Liver (tissue), 9 donors: Measurements from ENCODE around the gene CHRNA3. TPM values are rescaled to one million over a fixed set of nuclear protein-coding genes. Genes with fewer than 3 reads are reported as not detected.

ENCODE experiments used
- DNase-seq: peaks from one replicate; pipeline ENCODE4 v3.0.0-alpha.2; 2017; ENCODE audit warnings: low spot score
- H3K27ac ChIP-seq, 2 donors: one replicate each; pipeline ENCODE4 v1.7.0; 2013; ENCODE audit warnings: inconsistent platforms in 2 of 2, low read length in 2 of 2, control low read depth in 1 of 2, low read depth in 1 of 2, mild to moderate bottlenecking in 1 of 2
- H3K27me3 ChIP-seq, 4 donors: one replicate each; pipeline versions ENCODE4 v1.6.1 to v1.7.0; 2013; ENCODE audit warnings: low read length in 3 of 4, inconsistent platforms in 1 of 4, mild to moderate bottlenecking in 1 of 4, moderate library complexity in 1 of 4; ENCODE audit not compliant: control insufficient read depth in 4 of 4, insufficient read depth in 4 of 4
- H3K36me3 ChIP-seq, 4 donors: one replicate each; pipeline versions ENCODE4 v1.6.1 to v1.7.0; 2013; ENCODE audit warnings: low read length in 3 of 4, mild to moderate bottlenecking in 3 of 4, low read depth in 1 of 4, moderate library complexity in 1 of 4; ENCODE audit not compliant: control insufficient read depth in 4 of 4, insufficient read depth in 3 of 4
- H3K4me1 ChIP-seq, 4 donors: one replicate each; pipeline versions ENCODE4 v1.6.1 to v1.7.0; 2013; ENCODE audit warnings: low read length in 3 of 4, mild to moderate bottlenecking in 3 of 4, moderate library complexity in 1 of 4; ENCODE audit not compliant: control insufficient read depth in 4 of 4, insufficient read depth in 4 of 4
- H3K4me3 ChIP-seq, 3 donors: one replicate each; pipeline versions ENCODE4 v1.6.1 to v1.7.0; 2013; ENCODE audit warnings: low read length in 3 of 3, control low read depth in 1 of 3, low read depth in 1 of 3, mild to moderate bottlenecking in 1 of 3
- H3K9ac ChIP-seq, 2 donors: one replicate each; pipeline ENCODE4 v1.7.0; 2013; ENCODE audit warnings: low read length in 2 of 2, mild to moderate bottlenecking in 2 of 2, moderate library complexity in 2 of 2, control low read depth in 1 of 2, low read depth in 1 of 2
- H3K9me3 ChIP-seq, 4 donors: one replicate each; pipeline versions ENCODE4 v1.6.1 to v1.7.0; 2013; ENCODE audit warnings: low read length in 3 of 4; ENCODE audit not compliant: control insufficient read depth in 4 of 4
- ATF3 ChIP-seq: IDR thresholded peaks from 2 replicates; pipeline ENCODE4 v1.6.1; 2016; ENCODE audit warnings: antibody characterized with exemption
- CTCF ChIP-seq: fragments of 150-350 bp; IDR thresholded peaks from 2 replicates; pipeline ENCODE4 v1.5.1; 2017; ENCODE audit warnings: improper control_type of control experiment, low read depth, low read length; ENCODE audit not compliant: missing input control
- EGR1 ChIP-seq, 2 donors: IDR thresholded peaks; 2 replicates each; pipeline ENCODE4 v1.6.1; 2016 to 2018; ENCODE audit warnings: antibody characterized with exemption in 2 of 2, low read depth in 2 of 2
- FOXA1 ChIP-seq: IDR thresholded peaks from 2 replicates; pipeline ENCODE4 v1.6.1; 2016; ENCODE audit warnings: antibody characterized with exemption
- FOXA2 ChIP-seq: IDR thresholded peaks from 2 replicates; pipeline ENCODE4 v1.6.1; 2016; ENCODE audit warnings: antibody characterized with exemption
- GABPA ChIP-seq, 2 donors: IDR thresholded peaks in 1 of 2; conservative IDR thresholded peaks in 1 of 2; 2 replicates each; pipeline ENCODE4 v1.6.1; 2016; ENCODE audit warnings: antibody characterized with exemption in 2 of 2, mild to moderate bottlenecking in 1 of 2, moderate library complexity in 1 of 2
- HNF4A ChIP-seq, 2 donors: conservative IDR thresholded peaks; 2 replicates each; pipeline ENCODE4 v1.6.1; 2016; ENCODE audit warnings: antibody characterized with exemption in 2 of 2, mild to moderate bottlenecking in 2 of 2
- HNF4G ChIP-seq: IDR thresholded peaks from 2 replicates; pipeline ENCODE4 v1.6.1; 2016; ENCODE audit warnings: antibody characterized with exemption
- JUND ChIP-seq, 2 donors: IDR thresholded peaks; 2 replicates each; pipeline ENCODE4 v1.6.1; 2016; ENCODE audit warnings: antibody characterized with exemption in 2 of 2
- MAX ChIP-seq: IDR thresholded peaks from 2 replicates; pipeline ENCODE4 v1.6.1; 2016; ENCODE audit warnings: antibody characterized with exemption
- NR2F2 ChIP-seq: IDR thresholded peaks from 2 replicates; pipeline ENCODE4 v1.6.1; 2016; ENCODE audit warnings: antibody characterized with exemption
- RAD21 ChIP-seq, 2 donors: IDR thresholded peaks; 2 replicates each; pipeline ENCODE4 v1.6.1; 2016; ENCODE audit warnings: antibody characterized with exemption in 2 of 2, mild to moderate bottlenecking in 2 of 2
- REST ChIP-seq: IDR thresholded peaks from 2 replicates; pipeline ENCODE4 v1.6.1; 2016; ENCODE audit warnings: antibody characterized with exemption, mild to moderate bottlenecking
- RXRA ChIP-seq, 2 donors: IDR thresholded peaks; 2 replicates each; pipeline ENCODE4 v1.6.1; 2017 to 2018; ENCODE audit warnings: antibody characterized with exemption in 2 of 2, mild to moderate bottlenecking in 1 of 2
- SP1 ChIP-seq: IDR thresholded peaks from 2 replicates; pipeline ENCODE4 v1.6.1; 2018; ENCODE audit warnings: antibody characterized with exemption, mild to moderate bottlenecking
- TAF1 ChIP-seq: conservative IDR thresholded peaks from 2 replicates; pipeline ENCODE4 v1.6.1; 2016; ENCODE audit warnings: antibody characterized with exemption, mild to moderate bottlenecking
- YY1 ChIP-seq: IDR thresholded peaks from 2 replicates; pipeline ENCODE4 v1.6.1; 2016; ENCODE audit warnings: antibody characterized with exemption, mild to moderate bottlenecking
- ZBTB33 ChIP-seq: IDR thresholded peaks from 2 replicates; pipeline ENCODE4 v1.6.1; 2016; ENCODE audit warnings: antibody characterized with exemption
- WGBS: extraction: QIAGEN DNeasy Blood & Tissue Kit; methylation state at CpG from one replicate; pipeline ENCODE4 v1.1.7; 2013; 5-methylcytosine and 5-hydroxymethylcytosine counted together
- polyA plus RNA-seq, 2 donors: library from polyadenylated mRNA; stranded (reverse) in 1 of 2; unstranded in 1 of 2; fragments of 200-250 nt in 1 of 2; fragments of >200 nt in 1 of 2; fragmentation: Nextera tagmentation in 1 of 2; extraction: Ambion mirVana in 1 of 2; gene quantifications; one replicate each; pipeline versions ENCODE4 v1.2.1 to v1.2.3, GENCODE V29; 2013 to 2015
- total RNA-seq, 2 donors: library from RNA; depleted of rRNA; stranded (reverse); fragments of >200 nt; gene quantifications; one replicate each; pipeline ENCODE4 v1.2.3, GENCODE V29; 2014
- donor health status: healthy.
- donor health status: healthy.
- donor health status: healthy.
- donor health status: healthy.
- donor health status: healthy.

CHRNA3 gene
- total and polyA plus RNA-seq, 4 donors = not detected

GRCh38 chr15:78651930-78652615 is 31.3 kb upstream of the CHRNA3 start:
- Histone ChIP-seq H3K27ac (peak overlapping the region in 1 of 2 donors; percentile 69), H3K36me3 (no peaks in the 10 kb centered on the region), H3K27me3 (no peaks in the 10 kb centered on the region), H3K9ac (no peak overlapping the region), H3K9me3 (no peaks in the 10 kb centered on the region), H3K4me1 (peaks cover 4 to 19% (median 12%) of the 10 kb centered on the region in 4 donors), H3K4me3 (no peak overlapping the region)
- 98% methylated on average over 1 of the region's 1 CpG for WGBS
- DNase-seq = no peak
- no peak for TF ChIP-seq HNF4A (conservative IDR thresholded peaks at IDR 0.05)
- TF ChIP-seq RAD21 (IDR thresholded peaks at IDR 0.05) = no peak
- TF ChIP-seq YY1 = no peak
- TF ChIP-seq SP1 = no peak
- no peak for TF ChIP-seq FOXA1
- no peak for TF ChIP-seq JUND (IDR thresholded peaks at IDR 0.05)
- TF ChIP-seq ZBTB33 = no peak
- no peak for TF ChIP-seq ATF3
- TF ChIP-seq NR2F2 = no peak
- no peak for TF ChIP-seq GABPA (IDR thresholded peaks at IDR 0.05 in 1 of 2, conservative IDR thresholded peaks at IDR 0.05 in 1 of 2)
- TF ChIP-seq MAX = no peak
- no peak for TF ChIP-seq TAF1
- no peak for TF ChIP-seq FOXA2

GRCh38 chr15:78651007-78651406 is 30.2 kb upstream of the CHRNA3 start:
- Histone ChIP-seq H3K27ac (peak overlapping the region; percentile 69 to 70), H3K36me3 (no peaks in the 10 kb centered on the region), H3K9ac (no peak overlapping the region), H3K9me3 (no peaks in the 10 kb centered on the region), H3K27me3 (no peaks in the 10 kb centered on the region), H3K4me3 (no peak overlapping the region), H3K4me1 (peaks cover 4 to 19% (median 12%) of the 10 kb centered on the region in 4 donors)
- TF ChIP-seq ZBTB33 = peak; percentile 78
- TF ChIP-seq REST = peak; percentile 53
- peak; percentile 91 for TF ChIP-seq SP1
- no peak for TF ChIP-seq ATF3
- TF ChIP-seq TAF1 = no peak
- TF ChIP-seq MAX = peak; percentile 76
- TF ChIP-seq RXRA (IDR thresholded peaks at IDR 0.05) = peak; percentile 93 to 98
- TF ChIP-seq HNF4G = peak; percentile 62
- TF ChIP-seq HNF4A (conservative IDR thresholded peaks at IDR 0.05) = peak; percentile 94 to 96
- TF ChIP-seq YY1 = peak; percentile 61
- TF ChIP-seq EGR1 (IDR thresholded peaks at IDR 0.05; ENCODE audit: low read depth in 2 of 2) = peak in 1 of 2 donors; percentile 37
- no peak for TF ChIP-seq GABPA (IDR thresholded peaks at IDR 0.05 in 1 of 2, conservative IDR thresholded peaks at IDR 0.05 in 1 of 2)
- peak in 1 of 2 donors; percentile 62 for TF ChIP-seq JUND (IDR thresholded peaks at IDR 0.05)
- TF ChIP-seq FOXA1 = peak; percentile 18
- no peak for TF ChIP-seq CTCF
- peak; percentile 20 to 29 for TF ChIP-seq RAD21 (IDR thresholded peaks at IDR 0.05)
- TF ChIP-seq FOXA2 = no peak
- TF ChIP-seq NR2F2 = peak; percentile 27
- DNase-seq = peak; percentile 48
- WGBS = 28% methylated on average over 3 of the region's 3 CpGs
